Activated T-helper 1 cell treated with anti-CD3 and anti-CD28 coated beads, Interleukin-12 subunit alpha, Interleukin-12 subunit beta, Interleukin-2, Interleukin-4 antibody, amounts not matched to agents 30 ng/mL and 10 ng/mL and 1 ng/mL, durations not matched to agents 14 hours and 24 hours and 36 hours (primary cell): Measurements from ENCODE around the gene SLC5A1. TPM values are rescaled to one million over a fixed set of nuclear protein-coding genes. Genes with fewer than 3 reads are reported as not detected.

Experiments
- DNase-seq: peaks from one replicate; pipeline ENCODE4 v3.0.0; 2021; ENCODE audit warnings: low spot score
- H3K27ac Mint-ChIP-seq: one replicate; pipeline ENCODE4 v1.8.0; 2021; ENCODE audit warnings: mild to moderate bottlenecking, mixed read lengths
- H3K27me3 Mint-ChIP-seq: one replicate; pipeline ENCODE4 v1.8.0; 2022; ENCODE audit warnings: mild to moderate bottlenecking, moderate library complexity, mixed read lengths; ENCODE audit not compliant: insufficient read depth
- H3K36me3 Mint-ChIP-seq: one replicate; pipeline ENCODE4 v1.8.0; 2021; ENCODE audit warnings: low read depth, mixed read lengths
- H3K4me1 Mint-ChIP-seq: one replicate; pipeline ENCODE4 v1.8.0; 2021; ENCODE audit warnings: low read depth, mixed read lengths
- H3K4me3 Mint-ChIP-seq: one replicate; pipeline ENCODE4 v1.8.0; 2021; ENCODE audit warnings: mild to moderate bottlenecking, moderate library complexity, mixed read lengths
- H3K9me3 Mint-ChIP-seq: one replicate; pipeline ENCODE4 v1.8.0; 2021; ENCODE audit warnings: mixed read lengths
- intact Hi-C: fragments of 100-400 bp; cut with micrococcal nuclease; formaldehyde crosslinking; loops from one replicate; pipeline ENCODE4 v1.15.1; 2024
- total RNA-seq: library from RNA; stranded (reverse); gene quantifications from 2 replicates; pipeline ENCODE4 v1.2.3, GENCODE V29; 2022

SLC5A1 gene
- total RNA-seq, 1 donor from 2014 or later, result not detected

DNA sequence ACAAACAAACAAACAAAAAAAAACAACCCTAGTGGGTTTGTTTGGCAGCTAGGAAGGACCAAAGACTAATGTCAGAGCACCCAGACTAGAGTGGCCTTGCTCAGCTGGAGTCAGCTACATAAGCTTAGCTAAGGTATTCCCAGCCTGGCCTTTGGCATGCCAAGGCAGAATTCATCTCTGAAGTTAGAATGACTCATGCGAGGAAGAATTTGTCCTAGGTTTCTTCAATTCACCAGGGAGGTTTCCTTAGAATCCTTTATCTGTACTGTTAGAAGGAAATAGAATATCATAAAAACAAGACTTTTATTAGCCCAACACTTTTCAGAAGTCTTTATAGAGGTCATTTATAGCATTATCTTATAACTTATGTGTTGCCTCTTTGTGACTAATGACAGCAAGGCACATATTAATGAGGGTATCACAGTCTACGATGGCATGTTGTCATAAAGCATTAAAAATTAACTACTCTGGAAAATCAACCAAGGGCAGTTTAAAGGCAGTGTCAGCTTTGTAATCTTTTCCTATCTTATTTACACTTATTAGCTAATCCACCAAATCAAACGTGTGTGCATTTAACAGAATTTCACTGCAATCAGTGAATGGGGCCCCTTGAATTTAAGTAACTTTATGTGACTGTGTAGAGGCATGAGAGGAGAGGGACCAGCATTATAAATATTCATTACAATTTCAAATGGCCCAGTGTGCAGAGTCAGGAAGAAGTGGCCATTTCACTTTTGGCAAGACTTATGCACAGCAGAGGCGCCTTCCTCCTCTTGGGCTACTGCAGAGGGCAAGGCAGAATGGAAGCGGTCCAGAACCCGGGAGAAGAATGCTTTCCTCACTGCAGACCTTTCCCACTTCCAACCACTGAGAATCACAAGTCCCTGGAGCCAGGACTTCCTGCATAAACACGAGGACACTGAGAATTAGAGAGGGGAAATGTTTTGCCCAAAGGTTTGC, 36.3 kb downstream of the SLC5A1 start:
- Mint-ChIP-seq H3K9me3 (no peaks in the 10 kb centered on the region), H3K27me3 (peaks cover 37% of the 10 kb centered on the region), H3K4me3 (no peak overlapping the region), H3K27ac (no peak overlapping the region), H3K4me1 (no peaks in the 10 kb centered on the region), H3K36me3 (no peaks in the 10 kb centered on the region)
- intact Hi-C loops, result loop anchor here (2.0 kb wide), 1 partner anchor 415 kb away; no protein-coding TSS in a partner anchor
- DNase-seq, result no peak

DNA sequence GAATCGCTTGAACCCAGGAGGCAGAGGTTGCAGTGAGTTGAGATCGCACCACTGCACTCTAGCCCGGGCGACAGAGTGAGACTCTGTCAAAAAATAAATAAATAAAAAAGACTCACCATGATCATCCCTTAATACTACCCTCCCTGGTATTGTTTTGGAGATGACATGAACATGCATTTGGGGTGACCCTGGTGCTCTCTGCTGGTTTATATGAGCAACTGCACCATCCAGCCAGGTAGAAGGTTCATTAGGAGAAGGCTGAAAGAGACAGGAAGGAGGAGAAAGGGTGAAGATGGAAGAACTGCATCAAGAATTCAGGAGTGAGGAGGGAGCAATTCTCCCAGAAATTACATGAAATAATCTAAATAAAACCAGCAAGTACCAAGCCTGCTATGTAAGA, 37.8 kb downstream of the SLC5A1 start:
- H3K4me3 Mint-ChIP-seq, result no peak overlapping the region
- H3K27ac Mint-ChIP-seq, result no peak overlapping the region
- peaks cover 28% of the 10 kb centered on the region for H3K27me3 Mint-ChIP-seq
- H3K9me3 Mint-ChIP-seq, result no peaks in the 10 kb centered on the region
- H3K4me1 Mint-ChIP-seq, result no peaks in the 10 kb centered on the region
- no peak for DNase-seq
- H3K36me3 Mint-ChIP-seq, result no peaks in the 10 kb centered on the region
- intact Hi-C loops, result loop anchor here (1.0 to 2.0 kb wide), 2 partner anchors 104 to 416 kb away; no protein-coding TSS in a partner anchor

DNA sequence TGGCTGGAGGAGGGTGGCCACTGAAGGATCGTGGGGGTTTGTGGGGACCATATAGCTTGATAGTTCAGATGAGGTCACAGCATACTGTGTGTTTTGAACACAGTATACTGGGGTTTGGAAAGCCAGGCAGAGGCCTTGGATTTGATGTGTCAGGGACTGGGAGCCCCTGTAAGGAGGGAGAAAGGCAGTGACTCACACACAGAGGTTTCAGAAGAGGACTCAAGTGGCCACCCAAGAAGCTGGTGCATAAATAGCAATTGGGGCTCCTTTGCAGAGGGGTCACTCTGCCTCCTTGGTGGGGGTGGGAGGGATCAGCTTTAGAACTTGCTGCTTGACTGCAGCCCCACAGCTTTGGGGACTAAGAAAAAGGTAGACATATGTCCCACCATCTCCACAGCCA, 39.3 kb downstream of the SLC5A1 start:
- no peaks in the 10 kb centered on the region for H3K9me3 Mint-ChIP-seq
- DNase-seq, result no peak
- H3K27ac Mint-ChIP-seq, result no peak overlapping the region
- H3K36me3 Mint-ChIP-seq, result no peaks in the 10 kb centered on the region
- no peak overlapping the region for H3K4me3 Mint-ChIP-seq
- intact Hi-C loops, result no loop called here
- no peaks in the 10 kb centered on the region for H3K4me1 Mint-ChIP-seq
- peaks cover 21% of the 10 kb centered on the region for H3K27me3 Mint-ChIP-seq

- peaks cover 25% of the 10 kb centered on the region for H3K27me3 Mint-ChIP-seq
- H3K27ac Mint-ChIP-seq, result no peak overlapping the region
- intact Hi-C loops, result no loop called here
- DNase-seq, result no peak
- H3K4me1 Mint-ChIP-seq, result no peaks in the 10 kb centered on the region
- no peak overlapping the region for H3K4me3 Mint-ChIP-seq
- no peaks in the 10 kb centered on the region for H3K9me3 Mint-ChIP-seq
- H3K36me3 Mint-ChIP-seq, result no peaks in the 10 kb centered on the region
Observed at GRCh38 chr22:32083000-32083399, 39.9 kb downstream of the SLC5A1 start.

- Mint-ChIP-seq H3K9me3 (no peaks in the 10 kb centered on the region), H3K27ac (no peak overlapping the region), H3K4me1 (no peaks in the 10 kb centered on the region), H3K27me3 (peaks cover 33% of the 10 kb centered on the region), H3K36me3 (no peaks in the 10 kb centered on the region), H3K4me3 (no peak overlapping the region)
- DNase-seq, result no peak
- intact Hi-C loops, result no loop called here
Observed at GRCh38 chr22:32083814-32084213, 40.8 kb downstream of the SLC5A1 start.

DNA sequence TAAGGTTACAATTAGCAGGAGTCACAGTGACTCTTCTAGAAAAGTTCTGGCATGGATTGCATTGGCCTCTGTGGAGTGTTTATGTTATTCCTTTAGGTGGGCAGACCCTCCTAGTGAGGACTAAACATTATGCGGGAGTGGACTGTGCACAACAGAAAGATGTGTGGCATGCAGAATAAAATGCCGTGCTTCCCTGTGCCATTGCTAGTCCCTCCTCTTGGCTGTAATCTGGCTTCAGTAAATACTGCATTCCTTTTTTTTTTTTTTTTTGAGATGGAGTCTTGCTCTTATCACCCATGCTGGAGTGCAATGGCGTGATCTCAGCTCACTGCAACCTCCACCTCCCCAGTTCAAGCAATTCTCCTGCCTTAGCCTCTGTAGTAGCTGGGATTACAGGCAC, 45.0 kb downstream of the SLC5A1 start:
- peaks cover 26% of the 10 kb centered on the region for H3K27me3 Mint-ChIP-seq

GRCh38 chr22:32097018-32097417, 54.0 kb downstream of the SLC5A1 start:
- Mint-ChIP-seq H3K27me3 (peaks cover 14% of the 10 kb centered on the region), H3K4me1 (peaks cover 9% of the 10 kb centered on the region), H3K9me3 (no peaks in the 10 kb centered on the region), H3K4me3 (no peak overlapping the region), H3K36me3 (peaks cover 5% of the 10 kb centered on the region), H3K27ac (no peak overlapping the region)
- DNase-seq, result no peak
- intact Hi-C loops, result no loop called here

More for the DNA sequence above, 45.0 kb downstream of the SLC5A1 start:
- Mint-ChIP-seq H3K4me1 (no peaks in the 10 kb centered on the region), H3K4me3 (no peak overlapping the region), H3K36me3 (no peaks in the 10 kb centered on the region), H3K27ac (no peak overlapping the region), H3K9me3 (no peaks in the 10 kb centered on the region)
- intact Hi-C loops, result no loop called here
- no peak for DNase-seq

- no peak for DNase-seq
- Mint-ChIP-seq H3K27me3 (peaks cover 17% of the 10 kb centered on the region), H3K36me3 (peaks cover 5% of the 10 kb centered on the region), H3K27ac (no peak overlapping the region), H3K4me1 (peaks cover 9% of the 10 kb centered on the region), H3K4me3 (no peak overlapping the region), H3K9me3 (no peaks in the 10 kb centered on the region)
- intact Hi-C loops, result no loop called here
Observed at GRCh38 chr22:32097881-32098499, 54.9 kb downstream of the SLC5A1 start.

DNA sequence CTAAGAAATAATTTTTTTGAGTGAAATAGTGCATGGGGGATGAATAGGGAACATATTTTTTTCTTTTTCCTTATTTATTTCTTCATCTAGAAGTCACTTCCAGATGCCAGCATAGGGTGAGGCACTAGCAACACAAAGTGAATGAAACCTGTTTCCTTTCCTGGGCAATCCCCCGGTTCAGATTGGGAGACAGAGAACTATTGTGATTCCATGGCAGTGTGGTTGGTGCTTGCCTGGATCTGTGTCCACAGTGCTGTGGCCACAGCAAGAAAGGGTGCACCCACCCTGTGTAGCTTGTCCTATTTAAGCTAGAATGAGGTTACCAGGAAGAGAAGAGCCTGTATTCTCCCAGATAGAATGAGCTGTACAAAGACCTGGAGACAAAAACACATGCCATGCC, 57.6 kb downstream of the SLC5A1 start:
- H3K27me3 Mint-ChIP-seq, result peaks cover 21% of the 10 kb centered on the region
- no peak for DNase-seq
- no peak overlapping the region for H3K27ac Mint-ChIP-seq
- H3K9me3 Mint-ChIP-seq, result no peaks in the 10 kb centered on the region
- H3K4me3 Mint-ChIP-seq, result no peak overlapping the region
- intact Hi-C loops, result no loop called here
- H3K4me1 Mint-ChIP-seq, result no peaks in the 10 kb centered on the region
- no peaks in the 10 kb centered on the region for H3K36me3 Mint-ChIP-seq

- Mint-ChIP-seq H3K4me3 (no peak overlapping the region), H3K27me3 (peaks cover 22% of the 10 kb centered on the region), H3K9me3 (no peaks in the 10 kb centered on the region), H3K4me1 (no peaks in the 10 kb centered on the region), H3K36me3 (no peaks in the 10 kb centered on the region), H3K27ac (no peak overlapping the region)
- intact Hi-C loops, result loop anchor here (1.0 kb wide), 3 partner anchors 104 to 370 kb away; no protein-coding TSS in a partner anchor
- no peak for DNase-seq
Observed at GRCh38 chr22:32103658-32104315, 60.7 kb downstream of the SLC5A1 start.

DNA sequence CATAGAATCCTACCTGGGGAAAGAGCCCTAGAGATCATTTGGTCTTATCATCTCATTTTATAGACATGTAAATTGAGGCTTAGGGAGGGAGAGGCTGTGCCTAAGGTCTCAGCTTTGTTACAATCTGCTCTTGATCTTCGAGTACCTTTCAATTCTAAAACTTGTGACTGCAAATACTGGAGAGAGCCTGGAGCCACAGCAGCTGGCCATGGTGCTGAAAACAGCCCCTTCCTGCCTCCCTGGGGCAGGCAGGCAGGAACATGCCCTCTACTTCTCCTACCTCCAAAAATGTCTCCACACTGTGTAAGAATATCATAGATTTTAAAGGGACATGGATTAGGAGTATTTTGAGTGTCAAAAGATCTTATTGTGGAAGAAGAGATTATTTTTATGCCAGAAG, 63.9 kb downstream of the SLC5A1 start:
- intact Hi-C loops, result no loop called here
- Mint-ChIP-seq H3K4me3 (no peak overlapping the region), H3K36me3 (no peaks in the 10 kb centered on the region), H3K4me1 (no peaks in the 10 kb centered on the region), H3K27me3 (peaks cover 18% of the 10 kb centered on the region), H3K27ac (no peak overlapping the region), H3K9me3 (no peaks in the 10 kb centered on the region)
- DNase-seq, result no peak

DNA sequence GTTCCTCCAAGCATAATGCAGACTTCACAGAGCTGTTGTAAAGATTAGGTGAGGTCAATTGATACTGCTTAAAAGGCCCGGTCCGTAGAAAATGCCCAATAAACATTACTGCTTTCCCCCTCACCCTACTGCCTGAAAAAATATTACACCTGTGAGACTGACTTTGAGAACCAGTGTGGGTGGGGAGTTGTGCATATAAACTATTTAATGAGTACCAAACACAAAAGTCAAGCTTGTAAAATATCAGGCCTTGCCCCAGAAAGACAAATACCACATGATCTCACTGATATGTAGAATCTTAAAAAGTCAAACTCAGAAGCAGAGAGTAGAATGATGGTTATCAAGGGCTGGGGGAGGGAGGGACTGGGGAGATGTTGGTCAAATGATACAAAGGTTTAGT, 69.3 kb downstream of the SLC5A1 start:
- Mint-ChIP-seq H3K4me1 (no peaks in the 10 kb centered on the region), H3K27me3 (peaks cover 18% of the 10 kb centered on the region), H3K36me3 (no peaks in the 10 kb centered on the region), H3K27ac (no peak overlapping the region), H3K4me3 (no peak overlapping the region), H3K9me3 (no peaks in the 10 kb centered on the region)
- no peak for DNase-seq
- intact Hi-C loops, result no loop called here
